Measurements from ENCODE around the gene FSIP1.

- TF ChIP-seq CTCF (IDR thresholded peaks at IDR 0.05) (no peak), POLR2A (IDR thresholded peaks at IDR 0.05) (no peak)
Observed at GRCh38 chr15:39685367-39685766, 97.3 kb downstream of the FSIP1 start.
